Mucosa of gallbladder (tissue), 1 donor: ENCODE data around the gene PSMA5. TPM values are rescaled to one million over a fixed set of nuclear protein-coding genes. Genes with fewer than 3 reads are reported as not detected.
"Not testable (repeated sequence)": the region's sequence is repeated elsewhere in the genome, so short reads cannot be mapped to it uniquely, and the experiment has no call there.

ENCODE experiments used
- DNase-seq: peaks from one replicate; pipeline ENCODE4 v3.0.0-alpha.2; 2020; ENCODE audit warnings: low spot score
- total RNA-seq: library from RNA; stranded (reverse); gene quantifications from one replicate; pipeline ENCODE4 v1.2.1, GENCODE V29; 2021
- donor health status: DM: no; HTN: no; CAD: no.

Gene PSMA5
- total RNA-seq, 1 donor from 2014 or later, result 58.5 TPM

DNA sequence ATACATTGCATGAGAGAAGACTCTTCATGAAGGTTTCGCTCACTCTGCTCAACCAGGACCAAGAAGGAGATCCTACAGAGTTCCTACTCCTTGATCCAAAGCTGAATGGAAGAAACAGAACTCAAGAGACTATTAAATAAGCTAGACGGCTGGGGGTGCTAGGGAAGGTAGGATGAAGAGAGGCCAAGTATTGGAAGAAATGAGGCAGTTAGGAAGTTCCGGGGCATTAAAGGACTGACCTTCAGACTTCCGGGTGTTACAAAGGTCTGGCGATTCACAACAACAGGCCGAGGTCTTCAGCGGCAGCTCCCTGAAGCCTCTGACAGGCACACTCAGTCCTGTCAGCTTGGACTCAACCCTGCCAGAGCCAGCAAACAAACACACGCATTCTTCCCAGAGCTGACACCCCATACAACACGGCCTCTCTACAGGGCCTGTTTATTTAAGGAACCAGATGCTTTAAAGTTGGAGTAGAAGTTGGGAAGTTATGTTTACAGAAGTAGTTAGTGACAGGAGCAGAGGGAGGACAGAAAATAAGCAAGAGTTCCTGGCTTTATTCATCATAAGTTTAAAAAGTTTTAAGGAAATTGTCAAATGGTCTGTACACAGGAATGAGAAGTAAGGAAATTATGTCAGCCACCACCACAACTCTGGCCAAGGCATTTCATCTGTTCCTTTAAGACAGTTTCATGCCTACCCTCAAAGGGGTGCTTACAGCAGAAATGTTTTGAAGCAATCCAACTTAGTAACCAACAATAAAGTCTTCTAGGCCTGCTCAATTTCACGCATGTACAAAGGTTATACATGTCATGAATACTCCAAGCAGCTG lies 33.2 kb downstream of the PSMA5 start:
- peak; percentile 46 for DNase-seq

DNA sequence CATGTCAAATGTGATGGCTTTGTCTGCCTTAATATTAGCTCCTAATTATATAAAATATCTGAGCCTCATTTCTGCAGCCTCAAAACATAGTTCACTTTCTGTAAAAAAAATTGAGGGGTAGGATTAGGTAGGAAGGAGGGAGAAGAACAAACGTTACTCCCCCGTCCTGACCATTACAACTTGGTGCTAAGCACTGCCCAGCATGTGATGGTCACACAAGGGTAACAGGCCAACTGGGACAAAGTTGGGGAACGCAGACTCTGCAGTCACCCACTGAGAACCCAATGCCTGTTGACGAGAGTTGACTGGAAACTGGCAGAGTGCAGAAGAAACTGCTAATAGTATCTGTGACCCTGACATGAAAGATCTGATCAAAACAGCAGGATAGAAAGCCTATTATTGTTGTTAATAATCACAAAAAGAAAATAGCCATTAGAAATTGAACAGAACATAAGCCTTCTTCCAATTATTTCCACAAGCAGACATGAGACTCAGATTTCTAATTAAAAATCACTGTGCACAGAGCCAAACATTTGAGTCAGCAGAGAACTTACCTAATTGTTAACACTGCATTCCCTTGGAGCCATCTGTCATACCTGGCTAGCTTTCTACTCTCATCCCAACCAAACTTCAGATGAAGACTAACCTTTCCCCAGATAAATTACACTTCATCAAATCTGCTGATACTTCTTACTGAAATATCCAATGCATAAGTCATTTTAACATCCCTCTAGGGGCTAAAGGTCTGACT lies 34.0 kb downstream of the PSMA5 start:
- no peak for DNase-seq

DNA sequence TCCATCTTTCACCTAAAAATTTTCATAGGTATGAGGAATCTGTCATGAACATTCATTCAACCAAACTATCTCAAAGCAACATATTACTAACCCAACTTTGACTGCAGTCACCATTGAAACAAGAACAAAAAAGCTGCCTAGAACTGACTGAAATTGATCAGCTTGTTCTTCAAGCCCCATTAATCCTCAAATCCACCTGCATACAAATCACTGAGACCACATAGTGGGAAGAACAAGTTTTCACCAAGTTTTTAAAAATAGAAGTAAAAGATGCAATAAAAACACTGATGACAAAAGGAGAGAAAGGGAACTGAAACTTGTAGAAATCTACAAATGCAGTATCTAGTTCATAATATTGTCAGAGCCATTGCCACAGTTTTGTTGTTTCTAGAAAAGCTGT lies 34.6 kb downstream of the PSMA5 start:
- no peak for DNase-seq

DNA sequence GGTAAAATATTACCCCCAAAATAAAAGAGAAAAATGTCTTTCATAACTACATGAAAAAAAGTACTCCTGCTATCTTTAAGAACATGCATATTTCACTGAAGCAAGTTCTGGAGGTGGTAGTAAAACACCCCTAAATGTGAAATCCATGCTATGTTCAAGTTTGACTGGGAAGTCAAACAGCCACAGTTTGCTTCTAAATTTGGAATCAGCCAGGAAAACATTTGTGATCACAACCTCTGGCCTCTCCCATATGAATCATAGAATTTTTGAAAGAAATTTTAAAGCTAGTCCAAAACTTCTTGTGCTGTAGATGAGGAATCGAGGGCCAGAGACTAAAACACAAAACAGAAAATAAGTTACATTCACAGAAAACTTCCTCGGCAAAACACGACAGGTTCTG lies 35.1 kb downstream of the PSMA5 start:
- DNase-seq, result no peak

DNA sequence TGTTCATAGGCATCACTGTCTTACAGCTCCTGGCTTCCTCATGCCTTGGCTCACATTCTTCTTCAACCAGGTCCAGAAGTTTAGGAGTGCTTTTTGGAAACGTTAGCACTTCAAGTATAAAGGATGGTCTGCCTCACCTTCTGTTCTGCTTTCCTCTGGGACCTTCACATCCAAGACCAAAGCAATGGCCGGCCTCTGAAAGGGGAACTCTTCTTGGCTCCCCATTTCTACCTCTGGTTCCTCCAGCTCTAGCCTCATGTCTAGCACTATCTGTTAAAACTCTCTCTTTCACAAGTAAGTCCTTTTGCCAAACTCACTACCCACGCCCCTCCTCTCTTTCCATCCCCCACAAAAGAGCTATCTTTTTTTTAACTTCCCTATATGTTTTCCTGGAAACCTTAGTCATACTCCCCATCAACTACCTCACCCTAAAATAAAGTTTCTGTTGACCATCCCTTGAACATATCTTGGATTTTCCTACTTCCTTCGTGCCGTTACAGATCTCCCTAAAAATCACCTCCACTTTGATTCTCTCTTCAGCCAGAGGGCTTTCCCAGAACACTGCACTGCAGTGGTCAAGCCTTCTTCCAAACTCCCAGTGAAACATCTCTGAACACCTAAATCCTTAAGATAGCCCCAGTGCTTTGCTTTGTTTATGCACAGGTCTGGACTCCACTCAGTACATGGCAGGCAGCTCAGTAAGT lies 36.5 kb downstream of the PSMA5 start:
- DNase-seq, result no peak

DNA sequence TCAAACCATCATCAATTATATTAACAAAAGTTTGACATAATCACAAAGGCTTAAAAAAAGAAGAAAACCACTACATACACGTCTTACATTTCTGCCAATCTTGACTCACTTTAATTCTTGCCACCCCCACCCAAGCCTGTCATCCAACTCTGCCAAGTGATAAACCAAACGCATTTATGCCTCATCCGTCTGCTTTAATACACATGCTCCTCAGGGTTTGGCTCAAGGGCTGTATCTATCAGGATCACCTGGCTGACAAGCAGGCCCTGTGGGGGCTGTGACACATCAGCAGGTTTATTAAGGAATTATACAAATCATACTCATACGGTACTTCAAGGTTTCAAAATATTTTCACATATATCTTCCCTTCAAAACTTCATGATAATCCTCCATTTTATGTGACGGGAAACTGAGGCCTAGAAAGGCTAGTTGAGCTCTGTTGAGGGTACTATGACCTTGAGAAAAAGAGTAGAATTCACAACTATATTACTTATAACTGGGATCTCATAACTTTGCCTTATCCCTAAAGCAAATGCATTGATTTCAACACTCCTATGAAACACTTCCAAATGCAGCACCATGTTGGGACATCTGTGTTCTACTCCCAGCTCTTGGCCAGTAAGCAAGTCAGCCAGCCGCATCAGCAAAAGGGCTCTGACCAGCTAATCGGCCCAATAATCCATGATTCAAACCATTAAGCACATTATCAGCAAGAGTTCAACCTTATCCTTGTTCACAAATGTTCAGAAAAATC lies 37.2 kb downstream of the PSMA5 start:
- DNase-seq, result no peak

DNA sequence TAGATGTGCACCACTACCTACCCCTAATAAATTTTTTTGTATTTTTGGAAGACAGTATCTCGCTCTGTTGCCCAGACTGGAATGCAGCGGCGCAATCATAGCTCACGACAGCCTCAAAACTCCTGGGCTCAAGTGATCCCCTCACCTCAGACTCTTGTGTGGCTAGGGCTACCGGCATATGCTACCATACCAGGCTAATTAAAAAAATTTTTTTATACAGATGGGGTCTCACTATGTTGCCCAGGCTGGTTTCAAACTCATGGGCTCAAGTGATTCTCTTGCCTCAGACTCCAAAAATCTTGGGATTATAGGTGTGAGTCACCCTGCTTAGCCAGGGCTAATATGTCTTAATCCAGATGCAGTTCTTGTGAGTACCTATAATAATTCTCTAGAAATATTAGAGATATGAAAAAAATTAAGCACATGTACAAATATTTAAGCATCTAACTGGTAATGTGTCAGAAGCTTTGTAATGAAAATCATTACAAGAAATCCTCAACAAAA lies 38.0 kb downstream of the PSMA5 start:
- no peak for DNase-seq

DNA sequence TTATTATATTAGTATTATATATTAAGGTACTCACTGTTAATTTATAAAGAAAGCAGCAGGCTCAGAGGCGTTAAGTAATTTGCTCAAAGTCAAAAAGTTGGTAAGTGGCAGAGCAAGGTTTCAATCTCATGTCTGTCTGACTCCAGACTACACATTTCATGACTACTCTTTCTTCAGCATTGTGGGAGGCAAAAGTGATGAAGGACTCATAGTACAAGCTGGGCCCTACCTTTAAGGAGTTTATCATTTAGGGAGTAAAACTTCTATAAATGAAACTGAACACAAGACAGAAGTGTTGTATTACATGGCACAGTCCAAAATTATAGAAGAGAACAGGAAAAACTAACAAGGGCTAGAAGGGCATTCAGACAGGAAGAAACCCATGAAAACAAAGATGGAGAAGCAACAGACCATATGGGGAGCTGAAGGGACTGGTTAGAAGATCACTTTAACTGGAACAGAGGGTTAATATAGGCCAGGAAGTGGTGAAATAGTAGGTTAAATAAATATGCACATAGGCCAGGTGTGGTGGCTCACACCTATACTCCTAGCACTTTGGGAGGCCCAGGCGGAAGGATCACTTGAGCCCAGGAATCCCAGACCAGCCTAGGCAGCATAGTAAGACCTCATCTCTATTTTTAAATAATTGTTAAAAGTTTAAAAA lies 40.1 kb downstream of the PSMA5 start:
- DNase-seq, result no peak

DNA sequence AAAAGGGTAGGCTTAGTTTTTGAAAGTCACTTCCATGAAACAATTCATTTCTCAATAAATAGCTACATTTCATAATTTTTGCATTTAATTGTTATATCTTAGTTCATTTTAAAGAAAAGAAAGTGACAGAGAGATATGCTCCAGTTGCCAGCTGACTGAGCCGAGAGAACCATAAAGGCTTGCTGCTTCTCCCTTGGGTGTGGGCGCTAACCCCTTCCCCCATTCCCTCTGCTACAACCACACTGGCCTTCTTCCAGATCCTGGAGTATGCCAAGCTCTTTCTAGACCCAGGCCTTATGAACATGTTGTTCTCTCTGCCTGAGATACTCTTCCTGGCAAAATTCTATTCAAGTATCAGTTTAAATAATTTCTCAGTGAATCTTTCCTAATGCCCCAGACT lies 40.8 kb downstream of the PSMA5 start:
- DNase-seq, result no peak

DNA sequence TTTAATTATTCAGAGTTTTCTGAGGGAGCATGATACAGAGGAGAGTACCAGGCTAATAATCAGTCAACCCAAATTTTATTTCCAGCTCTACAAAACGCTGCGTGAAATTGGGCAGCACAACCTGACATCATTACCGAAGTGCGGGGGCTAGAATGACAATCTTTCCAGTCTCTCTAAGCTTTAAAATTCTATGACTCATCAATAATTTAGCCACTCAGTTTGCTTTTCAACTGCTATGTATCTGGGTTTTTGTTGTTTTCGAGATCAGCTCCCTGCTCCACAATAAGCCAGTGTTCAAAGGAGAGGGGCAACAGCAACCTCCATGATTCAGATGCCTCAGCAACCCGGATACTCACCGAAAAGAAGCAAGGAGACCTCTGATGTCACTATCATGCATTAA lies 42.4 kb downstream of the PSMA5 start:
- DNase-seq, result no peak

DNA sequence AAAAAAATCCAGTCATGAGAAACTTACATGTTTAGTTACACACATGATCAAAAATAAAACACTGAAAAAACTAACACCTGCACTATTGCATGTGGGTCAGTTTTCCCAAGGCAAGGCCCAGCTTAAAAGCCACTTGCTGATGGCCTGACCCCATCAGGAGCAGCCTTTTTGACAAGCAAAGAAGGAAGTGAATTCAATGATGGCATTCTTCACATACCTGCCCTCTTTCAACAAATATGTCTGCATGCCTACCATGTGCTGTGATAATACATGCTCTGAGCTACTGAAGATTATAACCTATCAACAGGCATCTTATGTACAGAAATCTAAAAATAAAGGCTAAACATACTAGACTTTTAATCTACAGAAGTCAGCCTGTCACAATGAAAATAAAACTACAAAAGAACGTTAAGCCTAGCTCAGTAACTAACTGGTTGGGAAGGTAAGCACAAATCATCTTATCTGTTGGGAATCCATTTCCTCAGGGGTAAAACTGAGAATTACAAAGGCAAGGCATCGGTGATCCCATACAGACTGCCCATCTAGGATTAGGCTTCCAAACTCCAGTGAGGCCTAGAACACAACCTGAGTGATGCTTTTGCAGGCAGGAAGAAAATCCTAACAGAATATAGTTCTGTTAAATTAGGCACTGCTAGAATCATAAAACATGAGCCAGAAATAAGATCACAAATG lies 43.0 kb downstream of the PSMA5 start:
- no peak for DNase-seq

DNA sequence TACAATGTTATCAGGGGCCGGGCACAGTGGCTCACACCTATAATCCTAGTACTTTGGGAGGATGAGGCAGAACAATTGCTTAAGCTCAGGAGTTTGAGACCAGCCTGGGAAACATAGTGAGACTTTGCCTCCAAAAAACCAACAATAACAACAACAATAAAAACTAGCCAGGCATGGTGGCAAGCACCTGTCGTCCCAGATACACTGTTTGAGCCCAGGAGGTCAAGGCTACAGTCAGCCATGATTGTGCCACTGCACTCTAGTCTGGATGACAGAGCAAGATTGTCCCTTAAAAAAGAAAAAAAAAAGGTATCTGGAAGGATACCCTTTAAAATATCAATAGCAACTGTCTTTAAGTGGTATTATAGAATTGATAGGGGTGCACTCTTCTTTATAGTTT lies 44.7 kb downstream of the PSMA5 start:
- DNase-seq, result no peak

DNA sequence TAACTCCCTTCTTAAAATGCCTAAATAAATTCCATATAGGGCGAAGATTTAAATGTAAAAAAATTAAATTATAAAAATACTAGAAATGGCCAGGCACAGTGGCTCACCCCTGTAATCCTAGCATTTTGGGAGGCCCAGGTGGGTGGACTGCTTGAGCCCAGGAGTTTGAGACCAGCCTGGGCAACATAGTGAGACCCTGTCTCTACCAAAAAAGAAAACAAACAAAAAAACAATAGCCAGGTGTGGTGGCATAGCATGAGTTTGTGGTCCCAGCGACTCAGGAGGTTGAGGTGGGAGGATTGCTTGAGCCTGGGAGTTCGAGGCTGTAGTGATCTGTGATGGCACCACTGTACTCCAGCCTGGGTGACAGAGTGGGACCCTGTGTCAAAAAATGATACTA lies 46.3 kb downstream of the PSMA5 start:
- no peak for DNase-seq

DNA sequence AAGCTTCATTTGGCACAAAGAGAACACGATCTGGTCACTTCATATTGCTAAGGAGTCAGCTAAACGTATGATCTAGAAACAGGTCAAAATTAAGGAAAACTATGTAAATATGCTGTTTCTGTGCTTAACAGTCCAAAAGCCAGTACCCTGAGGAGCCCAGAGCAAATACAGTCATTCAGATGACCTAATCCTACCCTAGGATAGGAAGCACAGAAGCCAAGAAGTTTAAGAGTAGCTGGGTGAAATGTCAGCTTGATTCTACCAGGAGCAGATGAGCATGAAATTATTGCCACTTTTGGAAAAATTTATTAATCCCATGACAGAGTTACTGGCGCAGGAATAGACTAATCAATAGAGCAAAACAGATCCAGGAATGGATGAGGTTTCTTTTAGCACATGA lies 46.8 kb downstream of the PSMA5 start:
- no peak for DNase-seq

DNA sequence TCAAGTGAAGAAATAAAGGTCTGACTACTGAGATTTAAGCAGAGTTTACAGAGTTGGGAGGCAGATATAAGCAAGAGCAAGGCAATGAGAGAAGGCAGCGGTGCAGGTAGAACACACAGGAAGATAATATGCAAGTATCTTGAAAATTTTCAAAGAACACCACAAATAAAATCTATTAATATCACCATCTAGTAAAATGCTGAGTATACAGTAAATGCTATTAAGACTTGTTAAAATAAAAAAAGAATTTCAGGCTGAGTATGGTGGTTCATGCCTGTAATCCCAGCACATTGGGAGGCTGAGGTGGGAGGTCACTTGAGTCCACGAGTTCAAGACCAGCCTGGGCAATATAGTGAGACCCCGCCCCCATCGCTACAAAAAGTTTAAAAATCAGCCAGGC lies 48.5 kb downstream of the PSMA5 start:
- DNase-seq, result no peak

DNA sequence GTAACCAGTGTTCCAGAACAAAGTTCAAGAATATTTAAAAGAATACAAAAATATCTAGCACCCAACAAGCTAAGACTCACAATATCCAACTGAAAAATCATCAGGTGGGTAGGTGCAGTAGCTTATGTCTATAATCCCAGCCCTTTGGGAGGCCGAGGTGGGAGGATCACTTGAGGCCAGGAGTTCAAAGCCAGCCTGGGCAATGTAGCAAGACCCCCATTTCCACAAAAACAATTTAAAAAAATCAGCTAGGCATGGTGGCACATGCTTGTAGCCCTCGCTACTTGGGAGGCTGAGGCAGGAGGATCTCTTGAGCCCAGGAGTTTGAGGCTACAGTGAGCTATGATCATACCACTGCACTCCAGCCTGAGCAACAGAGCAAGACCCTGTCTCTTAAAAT lies 52.6 kb downstream of the PSMA5 start:
- DNase-seq, result not testable (repeated sequence)

DNA sequence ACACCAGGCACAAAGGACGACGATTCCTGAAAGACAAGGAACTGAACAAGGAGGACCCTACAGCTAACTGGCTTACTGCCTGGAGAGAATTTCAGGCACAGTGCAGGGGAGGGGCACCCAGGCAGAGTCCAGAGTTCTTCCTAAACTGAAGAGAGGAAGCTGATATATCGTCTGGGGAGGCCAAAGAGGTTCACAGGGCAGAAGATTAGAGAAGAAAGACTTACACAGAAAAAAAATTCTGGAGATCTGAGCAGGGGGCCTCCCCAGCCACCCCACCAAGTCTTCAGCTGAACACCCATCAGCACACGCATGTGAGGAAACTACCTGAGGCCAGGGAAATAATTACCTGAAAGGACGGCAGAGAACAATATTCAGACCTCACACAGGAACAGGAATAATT lies 53.1 kb downstream of the PSMA5 start:
- DNase-seq, result no peak

DNA sequence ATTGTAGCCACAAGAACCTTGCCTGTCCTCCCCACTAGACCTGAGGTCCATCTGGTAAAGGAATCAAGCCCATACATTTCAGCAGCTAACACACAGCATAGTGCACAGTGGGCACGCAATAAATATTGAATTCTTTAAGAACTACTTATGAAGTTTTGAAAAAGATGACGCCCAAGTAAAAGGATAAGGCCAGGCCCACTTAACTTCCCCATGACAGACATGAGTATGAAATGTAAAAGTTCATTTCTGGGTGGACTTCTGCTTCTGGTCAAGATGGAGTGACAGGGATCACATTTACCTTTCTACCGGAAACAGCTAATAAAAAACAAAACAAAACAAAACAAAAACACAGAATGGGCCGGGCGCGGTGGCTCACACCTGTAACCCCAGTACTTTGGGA lies 54.0 kb downstream of the PSMA5 start:
- no peak for DNase-seq

DNA sequence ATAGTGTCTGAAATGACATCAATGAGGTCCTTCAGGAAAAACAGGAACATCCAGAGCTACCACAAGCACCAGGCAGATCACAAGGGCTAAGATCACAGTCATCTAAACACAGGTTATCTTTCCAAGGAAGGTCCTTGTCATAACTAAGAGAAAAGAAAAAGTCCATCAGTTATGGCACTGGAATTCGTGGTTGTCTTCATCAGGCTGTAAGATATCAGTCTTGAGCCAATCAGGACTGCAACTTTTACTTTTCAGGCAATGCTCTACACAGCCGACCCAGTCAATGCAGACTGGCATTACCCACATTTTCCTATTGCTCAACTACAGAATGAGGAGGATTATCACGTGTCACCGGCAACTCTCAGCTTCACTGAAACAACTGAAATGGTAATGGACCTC lies 54.9 kb downstream of the PSMA5 start:
- DNase-seq, result no peak

DNA sequence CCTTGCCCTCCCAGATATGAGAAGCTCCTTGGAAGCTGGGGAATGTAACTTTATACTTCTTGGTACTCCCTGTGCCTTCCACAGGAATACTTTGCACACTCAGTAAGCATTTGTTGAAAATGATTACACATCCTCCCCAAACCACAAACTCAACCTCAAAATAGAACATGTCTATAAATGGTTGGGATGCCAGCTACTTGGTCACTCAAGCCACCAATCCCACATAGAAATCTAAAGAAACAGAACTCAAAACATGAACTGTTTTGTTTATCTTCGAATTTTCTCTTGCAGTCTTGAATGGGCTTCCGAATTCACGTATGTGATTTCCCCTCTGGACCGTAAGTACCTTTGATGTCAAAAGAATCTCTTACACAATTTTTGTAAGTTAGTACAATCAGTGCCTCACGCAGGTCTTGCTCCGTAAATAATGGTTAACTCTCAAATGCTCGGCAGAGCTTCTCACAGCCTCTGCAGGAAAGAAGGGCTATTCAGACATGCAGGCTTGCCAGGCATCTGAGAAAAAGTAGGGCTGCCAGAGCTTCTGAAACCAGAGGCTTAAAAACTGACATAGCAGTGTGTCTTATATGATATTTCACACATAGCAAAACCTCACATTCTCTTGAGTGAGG lies 55.4 kb downstream of the PSMA5 start:
- DNase-seq, result no peak
